ENCODE results near the gene CENPU. TPM values are rescaled to one million over a fixed set of nuclear protein-coding genes. Genes with fewer than 3 reads are reported as not detected.
A peak's percentile ranks its signal among the peaks of the same experiment; 100 is the strongest.

Gene CENPU
- total and polyA plus RNA-seq, 2 of the 8 experiments (the other 6 are each of a cell fraction or from before 2014, with no cell fraction given), result 32.1 to 122 TPM

DNA sequence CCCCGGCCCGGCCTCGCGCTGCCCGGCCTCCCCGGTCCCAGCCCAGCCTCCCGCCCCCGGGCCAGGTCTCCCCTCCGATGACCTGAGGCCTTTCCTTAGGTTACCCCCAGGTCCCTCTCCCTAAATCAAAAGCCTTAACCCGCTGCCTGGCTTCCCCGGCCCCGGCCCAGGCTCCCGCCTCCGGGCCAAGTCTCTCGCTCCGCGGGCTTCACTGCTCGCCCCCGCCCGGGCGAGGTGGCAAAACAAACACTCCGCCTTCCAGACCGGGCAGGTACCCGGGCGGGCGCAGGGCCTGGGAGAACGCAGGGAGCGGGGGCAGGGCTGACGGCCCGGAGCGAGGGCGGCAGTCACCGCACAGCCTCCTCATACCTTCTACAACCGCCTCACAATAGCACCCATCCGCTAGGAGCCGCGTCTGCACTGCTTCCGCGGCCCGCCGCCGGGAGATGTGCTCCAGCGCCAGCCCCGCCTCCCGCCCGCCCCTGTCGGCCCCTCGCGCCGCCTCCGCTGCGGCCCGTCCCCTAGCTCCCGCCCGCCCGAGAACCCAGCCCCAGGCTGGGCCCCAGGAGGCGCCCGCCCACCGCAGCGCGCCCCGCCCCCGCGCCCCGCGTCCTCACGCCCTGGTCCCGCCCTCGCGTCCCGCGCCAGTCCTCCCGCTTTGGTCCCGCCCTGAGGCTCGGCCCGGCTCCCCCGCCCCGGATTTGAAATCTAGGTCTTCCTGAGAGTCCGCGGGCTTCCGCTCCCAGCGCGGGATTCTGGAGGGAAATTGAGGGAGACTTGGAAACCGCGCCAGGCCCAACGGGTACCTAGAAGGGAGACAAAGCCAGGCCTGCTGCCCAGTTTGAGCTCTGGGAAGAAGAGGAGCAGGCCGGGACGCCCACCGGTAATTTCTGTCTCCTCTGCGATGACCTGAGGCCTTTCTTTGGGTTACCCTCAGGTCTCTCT lies 84.6 kb downstream of the CENPU start, which contains the start of the genes CASP3 and PRIMPOL (continued):
- TF ChIP-seq CTBP2 (IDR thresholded peaks at IDR 0.05; ENCODE audit: borderline replicate concordance, insufficient read depth, insufficient read length, low read length), result no peak
- no peak for TF ChIP-seq BRCA1 (IDR thresholded peaks at IDR 0.05; ENCODE audit: low read depth, low read length)
- TF ChIP-seq, protein P1, sequence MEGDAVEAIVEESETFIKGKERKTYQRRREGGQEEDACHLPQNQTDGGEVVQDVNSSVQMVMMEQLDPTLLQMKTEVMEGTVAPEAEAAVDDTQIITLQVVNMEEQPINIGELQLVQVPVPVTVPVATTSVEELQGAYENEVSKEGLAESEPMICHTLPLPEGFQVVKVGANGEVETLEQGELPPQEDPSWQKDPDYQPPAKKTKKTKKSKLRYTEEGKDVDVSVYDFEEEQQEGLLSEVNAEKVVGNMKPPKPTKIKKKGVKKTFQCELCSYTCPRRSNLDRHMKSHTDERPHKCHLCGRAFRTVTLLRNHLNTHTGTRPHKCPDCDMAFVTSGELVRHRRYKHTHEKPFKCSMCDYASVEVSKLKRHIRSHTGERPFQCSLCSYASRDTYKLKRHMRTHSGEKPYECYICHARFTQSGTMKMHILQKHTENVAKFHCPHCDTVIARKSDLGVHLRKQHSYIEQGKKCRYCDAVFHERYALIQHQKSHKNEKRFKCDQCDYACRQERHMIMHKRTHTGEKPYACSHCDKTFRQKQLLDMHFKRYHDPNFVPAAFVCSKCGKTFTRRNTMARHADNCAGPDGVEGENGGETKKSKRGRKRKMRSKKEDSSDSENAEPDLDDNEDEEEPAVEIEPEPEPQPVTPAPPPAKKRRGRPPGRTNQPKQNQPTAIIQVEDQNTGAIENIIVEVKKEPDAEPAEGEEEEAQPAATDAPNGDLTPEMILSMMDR (IDR thresholded peaks at IDR 0.05; ENCODE audit: control extremely low read depth in 1 of 3, insufficient read depth in 1 of 3, low read depth in 1 of 3, low read length in 3 of 3), result peak in 2 of 3 experiments; percentile 17 to 24; a peak in 2 of 4 replicates
- 0 out of 2 replicates have a peak, but pooled peaks have one; percentile 36 for TF ChIP-seq SP1 (IDR thresholded peaks at IDR 0.05; ENCODE audit: low read depth, low read length)
- TF ChIP-seq CREB1 (IDR thresholded peaks at IDR 0.05), result 0 out of 2 replicates have a peak, but pooled peaks have one; percentile 7
- no peak for TF ChIP-seq BACH1 (IDR thresholded peaks at IDR 0.05; ENCODE audit: low read length)
- TF ChIP-seq KDM4A (IDR thresholded peaks at IDR 0.05; ENCODE audit: low read depth, low read length, severe bottlenecking), result peak; percentile 38
- peak; percentile 58 for TF ChIP-seq TAF7 (optimal IDR thresholded peaks at IDR 0.05; ENCODE audit: borderline replicate concordance, low read depth, low read length)
- 0 out of 2 replicates have a peak, but pooled peaks have one; percentile 4 for TF ChIP-seq TEAD4 (IDR thresholded peaks at IDR 0.05; ENCODE audit: low read depth, low read length)
- TF ChIP-seq HDAC2 (IDR thresholded peaks at IDR 0.05; ENCODE audit: borderline replicate concordance in 1 of 2, low read depth in 2 of 2, low read length in 2 of 2), result no peak
- no peak for TF ChIP-seq CHD1 (IDR thresholded peaks at IDR 0.05; ENCODE audit: low read depth, low read length)
- TF ChIP-seq PHF8 (conservative IDR thresholded peaks at IDR 0.05; ENCODE audit: low read depth, low read length), result peak; percentile 63
- peak; percentile 30 to 38; a peak in 2 of 4 replicates for TF ChIP-seq RAD21 (IDR thresholded peaks at IDR 0.05 in 1 of 2, conservative IDR thresholded peaks at IDR 0.05 in 1 of 2; ENCODE audit: low read depth in 2 of 2, low read length in 2 of 2)
- no peak for TF ChIP-seq JUN (IDR thresholded peaks at IDR 0.05; ENCODE audit: low read depth, low read length)
- TF ChIP-seq RNF2 (IDR thresholded peaks at IDR 0.05; ENCODE audit: borderline replicate concordance, low read depth, low read length, missing control alignments, poor library complexity, severe bottlenecking), result no peak
- peak; percentile 20 for TF ChIP-seq ASH2L (IDR thresholded peaks at IDR 0.05; ENCODE audit: low read length)
- no peak for TF ChIP-seq SIRT6 (IDR thresholded peaks at IDR 0.05; ENCODE audit: low read length)
- no peak for TF ChIP-seq TCF12 (IDR thresholded peaks at IDR 0.05; ENCODE audit: low read depth, low read length)
- no peak for TF ChIP-seq RXRA (IDR thresholded peaks at IDR 0.05; ENCODE audit: insufficient read depth, low read depth, low read length)
- TF ChIP-seq TBP (IDR thresholded peaks at IDR 0.05; ENCODE audit: low read depth, low read length), result peak; percentile 88; the same call in 1 of the 2 replicates

Measured in H1 (cell line).